IMR-90 (cell line): Measurements from ENCODE around the gene EXOC4. TPM values are rescaled to one million over a fixed set of nuclear protein-coding genes. Genes with fewer than 3 reads are reported as not detected.

Experiments
- ATAC-seq: fragments of 200-7000 bp; cut with Tn5 transposase; 2 replicates; pipeline ENCODE4 v1.9.1; 2020; ENCODE audit warnings: low read depth, mild to moderate bottlenecking, moderate library complexity
- BruUV-seq: library from RNA; stranded (reverse); fragments of 400-500 nt; replicated peaks from 2 replicates; lab custom pipeline; 2021; lab: Mats Ljungman, UMichigan
- CTCF ChIA-PET: fragments of 300-600 bp; formaldehyde crosslinking; extraction: SDS; loops from one replicate; lab custom pipeline; 2021; ENCODE audit warnings: antibody characterized with exemption; lab: Yijun Ruan, JAX
- POLR2A ChIA-PET: fragments of 300-600 bp; sonication (Branson Sonifier 250); formaldehyde crosslinking; loops from one replicate; lab custom pipeline; 2022; ENCODE audit warnings: antibody characterized with exemption; ENCODE audit not compliant: unreplicated experiment; lab: Charles Lee
- DNase-seq: peaks from one replicate; pipeline ENCODE4 v3.0.0; 2013
- H2AFZ ChIP-seq: replicated peaks from 2 replicates; pipeline ENCODE3; 2013; ENCODE audit warnings: low read length, mild to moderate bottlenecking; ENCODE audit not compliant: poor library complexity
- H2AK5ac ChIP-seq: 2 replicates; pipeline ENCODE4 v1.6.1; 2013; ENCODE audit warnings: low read depth, low read length, inconsistent platforms
- H2AK9ac ChIP-seq: replicated peaks from 2 replicates; pipeline ENCODE3; 2013; ENCODE audit warnings: mild to moderate bottlenecking, low read depth, low read length, moderate library complexity; ENCODE audit not compliant: poor library complexity
- H2BK120ac ChIP-seq: 2 replicates; pipeline ENCODE4 v1.6.1; 2013; ENCODE audit warnings: low read depth, low read length, inconsistent platforms
- H2BK15ac ChIP-seq: 3 replicates; pipeline ENCODE4 v1.6.1; 2013; ENCODE audit warnings: low read depth, low read length, inconsistent platforms
- H2BK20ac ChIP-seq: 2 replicates; pipeline ENCODE4 v1.6.1; 2013; ENCODE audit warnings: low read depth, mild to moderate bottlenecking, inconsistent platforms, low read length, moderate library complexity
- H2BK5ac ChIP-seq: 2 replicates; pipeline ENCODE4 v1.6.1; 2013; ENCODE audit warnings: mild to moderate bottlenecking, low read depth, low read length, inconsistent platforms; ENCODE audit not compliant: poor library complexity, severe bottlenecking
- H3K14ac ChIP-seq: replicated peaks from 2 replicates; pipeline ENCODE4 v1.6.1; 2013; ENCODE audit warnings: low read depth, low read length, inconsistent platforms
- H3K18ac ChIP-seq: 2 replicates; pipeline ENCODE4 v1.6.1; 2013; ENCODE audit warnings: low read depth, low read length, control low read depth
- H3K23ac ChIP-seq: 2 replicates; pipeline ENCODE4 v1.6.1; 2013; ENCODE audit warnings: low read depth, low read length, inconsistent platforms
- H3K27ac ChIP-seq: 2 replicates; pipeline ENCODE4 v1.5.1; 2013; ENCODE audit warnings: mild to moderate bottlenecking, control low read depth, low read length; ENCODE audit not compliant: insufficient read depth
- H3K27me3 ChIP-seq: 2 replicates; pipeline ENCODE4 v1.6.1; 2013; ENCODE audit warnings: low read length; ENCODE audit not compliant: control insufficient read depth, insufficient read depth
- H3K36me3 ChIP-seq: 2 replicates; pipeline ENCODE4 v1.6.1; 2013; ENCODE audit warnings: low read length, mixed read lengths; ENCODE audit not compliant: control insufficient read depth, insufficient read depth
- H3K4ac ChIP-seq: 2 replicates; pipeline ENCODE4 v1.6.1; 2013; ENCODE audit warnings: low read depth, low read length, inconsistent platforms
- H3K4me1 ChIP-seq: 2 replicates; pipeline ENCODE4 v1.6.1; 2013; ENCODE audit warnings: low read length, mixed read lengths; ENCODE audit not compliant: control insufficient read depth, insufficient read depth
- H3K4me2 ChIP-seq: 2 replicates; pipeline ENCODE4 v1.6.1; 2013; ENCODE audit warnings: low read depth, mild to moderate bottlenecking, control low read depth, low read length, moderate library complexity
- H3K4me3 ChIP-seq: 2 replicates; pipeline ENCODE4 v1.5.1; 2013; ENCODE audit warnings: low read depth, mild to moderate bottlenecking, control low read depth, low read length, moderate library complexity; ENCODE audit not compliant: insufficient read depth
- H3K56ac ChIP-seq: 2 replicates; pipeline ENCODE4 v1.6.1; 2013; ENCODE audit warnings: low read length, inconsistent platforms; ENCODE audit not compliant: insufficient read depth; ENCODE audit errors: extremely low read depth
- H3K79me1 ChIP-seq, 2 experiments: 2 replicates each; pipeline ENCODE4 v1.6.1; 2013; ENCODE audit warnings: low read length in 2 of 2, inconsistent platforms in 1 of 2, low read depth in 1 of 2
- H3K9ac ChIP-seq: 2 replicates; pipeline ENCODE4 v1.6.1; 2013; ENCODE audit warnings: low read depth, low read length, control low read depth
- H3K9me1 ChIP-seq: 2 replicates; pipeline ENCODE4 v1.6.1; 2013; ENCODE audit warnings: low read length, inconsistent platforms; ENCODE audit not compliant: insufficient read depth
- H3K9me3 ChIP-seq: 2 replicates; pipeline ENCODE4 v1.6.1; 2013; ENCODE audit warnings: low read length; ENCODE audit not compliant: control insufficient read depth, insufficient read depth
- H4K20me1 ChIP-seq: 2 replicates; pipeline ENCODE4 v1.6.1; 2013; ENCODE audit warnings: low read length, inconsistent platforms; ENCODE audit not compliant: insufficient read depth
- H4K5ac ChIP-seq: 2 replicates; pipeline ENCODE4 v1.6.1; 2013; ENCODE audit warnings: mild to moderate bottlenecking, low read depth, low read length, control low read depth
- H4K8ac ChIP-seq, 2 experiments: 2 replicates each; pipeline ENCODE4 v1.6.1; 2013; ENCODE audit warnings: low read depth in 2 of 2, low read length in 2 of 2, control low read depth in 1 of 2, inconsistent platforms in 1 of 2
- H4K91ac ChIP-seq: 2 replicates; pipeline ENCODE4 v1.6.1; 2013; ENCODE audit warnings: low read depth, low read length, inconsistent platforms; ENCODE audit not compliant: insufficient read depth
- BHLHE40 ChIP-seq: fragments of 150-350 bp; IDR thresholded peaks from 2 replicates; pipeline ENCODE4 v1.6.1; 2016; ENCODE audit warnings: mild to moderate bottlenecking, low read depth, low read length
- CEBPB ChIP-seq: IDR thresholded peaks from 2 replicates; pipeline ENCODE4 v1.6.1; 2012; ENCODE audit warnings: low read depth, low read length, improper control_type of control experiment
- CHD1 ChIP-seq: IDR thresholded peaks from 2 replicates; pipeline ENCODE4 v1.6.1; 2012; ENCODE audit warnings: low read depth, low read length, improper control_type of control experiment
- CTCF ChIP-seq: conservative IDR thresholded peaks from 2 replicates; pipeline ENCODE4 v1.5.1; 2012; ENCODE audit warnings: mild to moderate bottlenecking, low read depth, low read length, improper control_type of control experiment
- FOS ChIP-seq: fragments of 150-350 bp; IDR thresholded peaks from 2 replicates; pipeline ENCODE4 v1.6.1; 2016; ENCODE audit warnings: low read depth, low read length
- MAZ ChIP-seq: IDR thresholded peaks from 2 replicates; pipeline ENCODE4 v1.6.1; 2012; ENCODE audit warnings: low read depth, mild to moderate bottlenecking, low read length, improper control_type of control experiment, moderate library complexity, borderline replicate concordance
- MXI1 ChIP-seq: IDR thresholded peaks from 2 replicates; pipeline ENCODE4 v1.6.1; 2012; ENCODE audit warnings: low read depth, mild to moderate bottlenecking, low read length, moderate library complexity, borderline replicate concordance
- POLR2A ChIP-seq: IDR thresholded peaks from 2 replicates; pipeline ENCODE4 v1.6.1; 2012; ENCODE audit warnings: mild to moderate bottlenecking, low read depth, low read length
- RAD21 ChIP-seq: IDR thresholded peaks from 2 replicates; pipeline ENCODE4 v1.6.1; 2012; ENCODE audit warnings: low read length, improper control_type of control experiment
- RCOR1 ChIP-seq: IDR thresholded peaks from 2 replicates; pipeline ENCODE4 v1.6.1; 2012; ENCODE audit warnings: mild to moderate bottlenecking, low read length, improper control_type of control experiment; ENCODE audit not compliant: insufficient replicate concordance
- RFX5 ChIP-seq: IDR thresholded peaks from 2 replicates; pipeline ENCODE4 v1.8.0; 2012; ENCODE audit warnings: low read depth, mild to moderate bottlenecking, low read length, moderate library complexity
- SMC3 ChIP-seq: fragments of 150-350 bp; IDR thresholded peaks from 2 replicates; pipeline ENCODE4 v1.6.1; 2016; ENCODE audit warnings: low read depth, mild to moderate bottlenecking, antibody characterized with exemption, low read length, moderate library complexity
- USF2 ChIP-seq: fragments of 150-350 bp; IDR thresholded peaks from 2 replicates; pipeline ENCODE4 v1.6.1; 2017; ENCODE audit warnings: mild to moderate bottlenecking, antibody characterized with exemption, low read length, low read depth
- WGBS, 2 experiments: methylation state at CpG; one replicate each; pipeline versions ENCODE4 v1.1.5 to v1.1.7; 2013; ENCODE audit warnings: missing lambda C conversion rate in 2 of 2; ENCODE audit not compliant: insufficient read length in 1 of 2; ENCODE audit errors: extremely low coverage in 2 of 2; 5-methylcytosine and 5-hydroxymethylcytosine counted together
- dilution Hi-C: fragments of 300-500 bp; cut with HindIII; formaldehyde crosslinking; loops from one replicate; pipeline ENCODE4 v1.14.3; 2018; ENCODE audit warnings: low sequenced_read_pairs; ENCODE audit not compliant: unreplicated experiment
- in situ Hi-C: fragments of 300-500 bp; cut with MboI; formaldehyde crosslinking; loops from 3 replicates; pipeline ENCODE4 v1.14.3; 2019; ENCODE audit warnings: low sequenced_read_pairs, inconsistent platforms, mixed read lengths
- intact Hi-C: fragments of 100-400 bp; cut with micrococcal nuclease; formaldehyde crosslinking; loops from 2 replicates; pipeline ENCODE4 v1.10.0; 2022
- polyA plus RNA-seq, 3 experiments: library from polyadenylated mRNA; depleted of rRNA; stranded (reverse); fragments of >200 nt; gene quantifications; 2 replicates each; pipeline ENCODE4 v1.2.3, GENCODE V29; 2012; ENCODE audit warnings: low replicate concordance in 1 of 3
- total RNA-seq: library from RNA; depleted of rRNA; stranded (reverse); fragments of >200 nt; gene quantifications from 2 replicates; pipeline ENCODE4 v1.2.3, GENCODE V29; 2012

EXOC4 gene
- total and polyA plus RNA-seq, 2 of the 4 experiments (the other 2 are of a cell fraction) = 25.4 to 94.6 TPM

- Histone ChIP-seq H2AK9ac (no peak overlapping the region), H4K5ac (no peak overlapping the region), H3K18ac (no peak overlapping the region), H2BK5ac (no peak overlapping the region), H3K9me1 (no peaks in the 10 kb centered on the region; the same call in 1 of the 2 replicates), H4K20me1 (no peaks in the 10 kb centered on the region), H3K27me3 (no peaks in the 10 kb centered on the region), H2AK5ac (no peak overlapping the region), H2AFZ (no peak overlapping the region), H2BK120ac (no peak overlapping the region), H3K56ac (no peak overlapping the region), H3K23ac (no peak overlapping the region), H2BK20ac (no peak overlapping the region), H3K4me2 (no peak overlapping the region), H3K9ac (no peak overlapping the region), H2BK15ac (no peak overlapping the region), H4K91ac (no peak overlapping the region), H3K4ac (no peak overlapping the region), H4K8ac (no peak overlapping the region), H3K4me3 (no peak overlapping the region), H3K9me3 (no peaks in the 10 kb centered on the region), H3K36me3 (no peaks in the 10 kb centered on the region), H3K27ac (no peak overlapping the region), H3K79me1 (peaks cover 9 to 12% of the 10 kb centered on the region in 2 experiments; a peak in 2 of 4 replicates), H3K14ac (no peak overlapping the region), H3K4me1 (no peaks in the 10 kb centered on the region)
- dilution Hi-C loops (no loop called here), intact Hi-C loops (no loop called here), in situ Hi-C loops (no loop called here)
- WGBS, 2 experiments = 100% methylated on average over 1 of the region's 1 CpG; no CpG with 5 or more reads in 1 of the 2 experiments
- TF ChIP-seq POLR2A (no peak), USF2 (no peak), MXI1 (no peak), RCOR1 (no peak), RAD21 (no peak), CHD1 (no peak), SMC3 (no peak), CTCF (no peak), RFX5 (no peak), CEBPB (no peak), MAZ (no peak), BHLHE40 (no peak), FOS (no peak)
- ChIA-PET POLR2A (no interaction called here), CTCF (no interaction called here)
- DNase-seq (no peak), ATAC-seq (peak; percentile 72)
- no TSS peak for BruUV-seq
Observed at GRCh38 chr7:133381965-133382364, 129.1 kb downstream of the EXOC4 start.
